GM19099 (cell line): ENCODE results near the gene AREL1.

Experiments
- POLR2A ChIP-seq: IDR thresholded peaks from 3 replicates; pipeline ENCODE4 v1.6.1; 2011; ENCODE audit warnings: low read depth; ENCODE audit not compliant: insufficient read length; ENCODE audit errors: extremely low read depth

The AREL1 gene

DNA sequence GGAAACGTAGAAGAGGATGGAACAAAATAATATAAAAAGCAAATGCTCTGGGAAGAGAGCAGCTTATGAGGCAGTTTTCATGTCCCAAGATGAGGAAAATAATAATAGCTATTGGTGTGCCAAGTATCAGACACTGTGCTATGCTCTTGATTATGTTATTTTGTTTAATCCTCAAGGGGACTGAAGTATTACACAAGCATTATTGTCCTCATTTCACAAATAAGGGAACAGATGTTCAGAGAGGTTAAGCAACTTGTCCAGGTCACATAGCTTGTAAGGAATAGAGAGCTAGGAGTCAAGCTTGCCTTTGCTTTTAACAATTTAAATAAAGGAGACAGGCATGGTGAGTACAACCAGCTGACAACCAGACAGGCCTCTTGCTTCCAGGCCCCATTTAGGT lies 73.9 kb downstream of the AREL1 start:
- TF ChIP-seq POLR2A = no peak

DNA sequence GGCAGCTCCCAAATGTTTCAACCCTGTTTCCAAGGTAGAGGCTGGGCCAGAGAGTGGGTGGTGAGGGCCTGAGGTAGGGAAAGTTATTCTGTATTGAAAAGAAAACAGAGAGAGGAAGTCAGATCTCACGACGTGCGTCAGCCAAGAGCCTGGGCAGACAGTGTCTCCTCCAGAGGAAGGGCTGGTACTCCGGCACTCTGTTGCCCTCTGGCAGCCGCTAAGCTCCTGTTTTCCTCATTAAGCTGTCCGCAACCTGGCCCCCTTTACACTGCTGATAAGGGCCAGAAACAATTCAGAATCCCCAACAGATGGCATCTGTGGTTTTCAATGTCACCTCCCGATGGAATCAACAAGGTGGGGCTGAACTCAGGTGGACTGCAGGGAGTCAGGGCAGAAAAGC lies 74.8 kb downstream of the AREL1 start:
- TF ChIP-seq POLR2A = no peak

DNA sequence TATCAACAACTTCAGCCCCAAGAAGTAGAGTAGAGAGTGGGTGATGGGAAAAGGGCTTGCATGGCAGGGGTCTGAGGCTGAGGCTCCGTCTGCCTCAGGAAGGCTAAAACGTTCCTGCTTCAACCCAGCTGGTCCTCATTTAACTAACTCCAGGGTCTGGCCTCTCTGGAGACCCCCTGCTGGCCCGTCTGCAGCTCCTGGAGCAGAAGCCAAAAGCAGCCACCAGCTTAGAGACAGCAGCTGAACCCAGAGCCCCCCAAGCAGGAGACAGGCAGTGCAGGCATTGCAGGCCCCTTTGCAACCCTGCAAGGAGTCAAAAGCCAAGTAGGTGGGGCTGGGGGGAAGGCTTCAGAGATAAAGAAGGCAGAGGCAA lies 75.7 kb downstream of the AREL1 start:
- no peak for TF ChIP-seq POLR2A

DNA sequence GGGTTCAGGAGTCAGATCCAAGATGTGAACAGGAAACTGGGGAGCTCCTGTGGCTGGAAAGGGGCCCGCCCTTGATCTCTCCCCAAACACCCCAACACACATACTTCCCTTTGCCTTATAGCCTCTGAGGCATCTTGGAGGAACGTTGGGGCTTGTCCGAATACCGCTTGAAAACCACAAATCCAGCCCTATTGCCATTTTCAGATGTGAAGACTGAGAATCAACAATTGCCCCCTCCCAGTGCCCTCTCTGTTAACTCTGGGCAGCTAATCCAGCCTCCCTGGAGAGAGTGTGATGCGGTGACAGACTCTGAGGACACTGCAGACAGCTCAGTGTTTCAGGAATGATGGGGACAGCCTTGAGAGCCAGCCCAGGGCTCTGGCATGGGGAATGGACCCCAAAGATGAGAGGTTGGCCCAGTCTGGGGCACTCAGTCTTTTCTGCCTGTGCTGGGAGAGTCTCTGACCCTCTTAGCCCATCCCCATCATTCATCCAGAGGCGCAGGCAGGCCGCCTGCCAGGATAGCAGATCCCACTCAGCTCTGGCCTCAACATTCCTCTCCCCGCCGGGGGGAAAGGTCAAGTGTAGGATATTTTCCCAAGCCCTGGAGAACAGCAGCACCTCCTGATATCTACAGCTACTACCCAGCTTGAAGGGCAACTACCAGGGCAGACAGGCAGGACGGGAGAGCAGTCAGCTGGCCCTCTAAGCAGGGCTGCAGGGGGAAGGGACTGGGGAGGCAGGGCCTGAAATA lies 76.3 kb downstream of the AREL1 start:
- no peak for TF ChIP-seq POLR2A

DNA sequence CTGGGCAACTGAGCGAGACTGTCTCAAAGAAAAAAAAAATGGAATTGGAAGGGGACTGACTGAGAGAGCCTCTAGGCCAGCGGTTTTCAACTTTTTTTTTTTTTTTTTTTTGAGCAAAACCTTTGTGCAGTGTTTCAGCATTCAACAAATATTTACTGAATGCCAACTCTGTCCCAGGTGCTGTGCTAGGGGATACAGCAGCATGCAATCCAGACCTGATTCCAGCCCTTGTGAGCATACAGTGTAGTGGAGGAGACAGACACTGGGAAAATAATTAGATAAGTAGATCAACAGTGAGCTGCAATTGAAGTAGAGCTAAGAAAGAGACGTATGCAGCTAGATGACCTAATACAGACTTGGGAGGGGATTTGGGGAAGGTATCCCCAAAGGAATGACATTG lies 77.0 kb downstream of the AREL1 start:
- no peak for TF ChIP-seq POLR2A

DNA sequence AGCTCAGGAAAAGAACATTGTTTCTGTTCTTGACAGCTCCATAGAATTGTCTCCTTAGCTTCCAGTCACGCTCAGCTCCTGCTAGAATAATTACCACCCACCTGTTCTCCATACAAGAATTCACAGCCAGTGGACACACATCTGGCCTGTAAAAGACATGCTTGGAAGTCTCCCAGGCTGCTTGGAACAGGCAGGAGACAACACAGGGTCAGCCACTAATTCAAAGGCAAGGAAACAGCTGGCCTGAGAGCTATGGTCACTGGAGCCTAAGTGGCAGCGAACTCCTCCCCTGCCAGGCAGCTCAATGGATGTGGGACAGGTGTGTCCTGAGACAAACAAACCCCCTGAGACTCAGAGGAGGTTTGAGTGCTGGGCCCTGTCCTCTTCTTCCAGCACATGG lies 77.9 kb downstream of the AREL1 start:
- no peak for TF ChIP-seq POLR2A

DNA sequence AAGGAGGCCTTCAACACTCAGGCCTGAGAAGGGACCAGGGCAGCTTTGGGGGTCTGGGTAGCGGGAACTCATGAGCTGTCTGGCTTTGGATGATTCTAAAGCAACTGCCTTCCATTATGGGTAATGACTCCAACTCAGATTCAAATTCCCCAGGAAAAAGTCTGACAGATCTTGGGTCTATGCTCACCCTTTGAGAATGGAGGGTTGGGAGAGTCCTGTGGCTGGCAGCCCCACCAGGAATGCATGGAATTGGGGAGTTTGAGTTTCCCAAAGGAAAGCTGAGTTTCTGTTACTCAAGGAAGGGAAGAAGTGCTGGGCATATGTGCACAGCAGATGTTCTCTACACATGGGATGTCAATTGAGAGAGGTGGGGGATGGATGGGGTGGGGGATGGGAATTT lies 78.4 kb downstream of the AREL1 start:
- no peak for TF ChIP-seq POLR2A

DNA sequence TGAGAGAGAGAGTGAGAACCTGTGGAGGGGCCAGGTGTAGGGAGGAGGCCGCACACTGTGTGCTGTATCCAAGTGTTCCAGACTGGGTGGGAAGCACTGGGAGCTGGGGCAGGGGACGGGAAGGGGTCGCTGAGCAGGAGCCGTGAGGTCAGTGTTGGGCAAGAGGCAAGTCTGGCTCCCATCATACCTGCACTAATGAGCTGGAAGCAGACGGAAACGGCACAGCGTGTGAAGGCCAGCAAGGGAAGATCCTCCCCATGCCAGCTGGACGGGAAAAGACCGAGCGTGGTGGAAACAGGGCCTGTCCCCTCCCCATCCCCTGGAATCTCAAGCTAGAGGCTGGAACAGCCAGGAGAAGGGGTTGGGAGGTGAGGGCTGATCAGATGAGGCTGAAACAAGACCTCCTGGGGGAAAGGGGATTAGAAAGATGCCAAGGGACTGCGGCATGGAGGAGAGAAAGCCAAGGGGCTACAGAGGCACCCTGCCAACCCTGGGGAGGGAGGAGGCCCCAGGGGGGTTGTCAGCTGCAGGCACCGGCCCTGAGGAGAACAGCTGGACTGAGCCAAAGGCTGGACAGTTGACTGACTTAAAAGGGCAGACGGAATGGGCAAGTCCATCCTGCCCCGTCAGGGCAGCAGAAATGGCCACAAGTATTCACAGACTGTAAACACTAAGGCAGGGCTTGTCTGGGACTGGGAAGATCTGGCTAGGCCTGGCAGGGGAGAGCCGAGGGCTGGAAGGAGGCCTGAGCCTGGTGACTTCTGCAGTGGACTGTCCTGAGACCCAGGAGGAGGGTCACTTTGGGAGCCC lies 81.8 kb downstream of the AREL1 start:
- no peak for TF ChIP-seq POLR2A

DNA sequence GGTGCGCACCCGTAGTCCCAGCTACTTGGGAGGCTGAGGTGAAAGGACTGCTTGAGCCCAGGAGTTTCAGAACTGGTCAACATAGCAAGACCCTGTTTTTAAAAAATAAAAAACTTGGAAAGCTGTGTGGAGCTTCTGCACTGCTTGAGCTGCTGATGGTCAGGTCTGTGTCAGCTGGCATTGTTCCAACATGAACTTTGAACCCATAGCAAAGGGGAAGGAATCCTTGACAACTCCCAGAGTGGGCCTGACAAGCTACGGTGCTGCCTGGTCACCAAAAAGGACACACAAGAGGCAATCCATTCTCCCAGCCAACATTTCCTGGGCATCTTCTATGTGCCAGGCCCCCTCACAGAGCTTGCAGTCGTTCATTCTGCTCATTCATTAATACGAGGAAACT lies 84.5 kb downstream of the AREL1 start:
- no peak for TF ChIP-seq POLR2A

DNA sequence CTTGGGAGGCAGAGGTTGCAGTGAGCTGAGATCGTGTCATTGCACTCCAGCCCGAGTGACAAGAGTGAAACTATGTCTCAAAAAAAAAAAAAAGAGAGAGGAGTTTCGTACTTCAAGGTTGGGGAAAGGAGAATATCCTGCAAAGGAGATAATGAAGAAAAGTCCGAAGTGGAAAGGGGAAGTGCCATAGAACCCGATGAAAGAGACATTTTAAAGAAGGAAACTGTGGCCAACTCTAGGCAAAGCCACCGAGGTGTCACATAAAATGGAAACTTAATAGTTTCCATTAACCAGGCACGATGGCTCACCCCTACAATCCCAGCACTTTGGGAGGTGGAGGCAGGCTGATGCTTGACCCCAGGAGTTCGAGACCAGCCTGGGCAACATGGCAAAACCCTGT lies 85.8 kb downstream of the AREL1 start:
- no peak for TF ChIP-seq POLR2A

DNA sequence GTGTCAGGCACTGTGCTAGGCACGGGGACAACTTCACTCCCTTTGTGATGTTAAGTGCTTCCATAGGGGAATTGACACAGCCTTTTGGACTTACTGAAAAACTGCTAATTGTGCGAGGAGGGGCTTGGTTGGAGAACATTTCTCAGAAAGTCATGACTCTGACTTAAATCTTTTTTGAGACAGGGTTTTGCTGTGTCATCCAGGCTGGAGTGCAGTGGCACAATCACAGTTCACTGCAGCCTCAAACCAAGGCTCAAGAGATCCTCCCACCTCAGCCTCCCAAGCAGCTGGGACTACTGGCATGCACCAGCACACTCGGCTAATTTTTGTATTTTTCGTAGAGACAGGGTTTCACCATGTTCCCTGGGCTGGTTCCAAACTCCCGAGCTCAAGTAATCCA lies 90.6 kb downstream of the AREL1 start:
- TF ChIP-seq POLR2A = no peak

DNA sequence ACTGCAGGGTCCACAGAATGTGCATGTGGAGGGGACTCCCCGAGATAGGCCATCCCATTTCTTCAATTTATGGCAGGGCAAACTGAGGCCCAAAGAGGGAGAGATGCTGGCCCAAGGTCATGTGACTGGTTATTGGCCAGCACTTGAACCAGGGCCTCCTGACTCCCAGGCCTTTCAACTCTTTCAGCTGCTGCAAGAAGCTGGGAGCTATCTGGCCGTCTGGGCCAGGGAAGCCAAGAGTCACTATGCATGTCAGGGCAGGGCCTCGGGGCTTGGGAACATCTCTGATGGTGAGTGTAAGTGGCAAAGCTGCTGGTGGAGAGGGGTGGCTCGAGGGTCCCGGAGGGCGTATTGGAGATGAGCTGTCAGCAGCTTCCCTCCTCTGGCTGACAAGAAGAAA lies 91.3 kb downstream of the AREL1 start:
- TF ChIP-seq POLR2A = no peak

DNA sequence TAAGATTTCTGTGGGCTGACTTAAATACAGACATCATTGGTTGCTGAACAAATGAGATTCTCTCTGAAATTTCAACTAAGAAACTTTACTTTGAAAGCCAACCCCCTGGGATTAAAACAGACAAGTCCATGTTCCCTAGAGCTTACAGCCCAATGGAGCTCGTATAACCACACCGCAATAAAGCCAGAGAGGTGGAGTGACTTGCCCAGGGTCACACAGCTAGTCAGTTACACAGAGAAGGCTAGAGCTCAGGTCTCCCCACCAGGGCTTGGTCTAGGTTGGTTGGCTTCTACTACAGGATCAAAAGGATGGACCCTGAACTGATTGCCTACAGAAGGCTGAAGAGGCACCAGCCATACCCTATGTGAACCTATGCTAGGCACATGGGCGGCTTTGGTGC lies 92.0 kb downstream of the AREL1 start:
- no peak for TF ChIP-seq POLR2A

DNA sequence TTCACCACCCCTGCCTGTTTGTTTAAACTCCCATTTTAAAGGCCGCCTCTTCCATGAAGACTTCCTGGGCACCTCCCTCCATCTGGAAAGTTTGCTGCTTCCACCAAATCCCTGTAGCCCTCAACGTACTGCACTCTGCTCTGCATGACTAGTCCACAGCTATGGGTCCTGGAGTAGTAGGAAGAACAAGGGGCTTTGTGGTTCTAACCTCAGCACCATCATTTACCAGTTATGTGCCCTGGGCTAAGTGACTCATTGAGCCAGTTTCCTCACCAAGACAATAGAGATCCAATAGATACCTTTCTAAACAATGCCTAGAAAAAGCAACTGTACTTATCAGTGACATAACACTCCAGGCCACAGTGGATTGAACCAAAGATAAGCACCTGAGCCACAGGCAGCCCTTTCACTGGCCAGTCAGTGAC lies 92.4 kb downstream of the AREL1 start:
- no peak for TF ChIP-seq POLR2A

DNA sequence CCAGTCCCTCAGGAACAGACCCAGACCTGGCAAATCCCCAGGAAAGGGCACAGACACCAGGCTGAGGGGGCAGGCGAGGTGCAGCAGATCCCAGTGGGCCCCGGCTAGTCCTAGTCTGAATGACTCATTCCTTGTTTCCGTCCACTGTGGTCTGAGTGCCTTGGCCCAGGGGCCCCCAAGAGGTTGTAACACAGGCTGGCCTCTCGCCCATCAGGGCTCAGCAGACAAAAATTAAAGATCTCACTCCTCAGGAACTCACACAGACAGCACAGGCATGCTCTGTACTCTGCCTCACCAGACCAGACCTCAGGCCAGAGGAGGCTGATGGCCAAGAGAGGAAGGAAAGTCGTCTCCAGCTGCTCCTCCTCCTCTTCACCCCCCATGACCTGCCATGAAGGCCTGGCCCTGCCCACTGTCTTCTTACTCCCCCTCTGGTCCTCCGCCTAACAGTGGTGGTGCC lies 93.2 kb downstream of the AREL1 start:
- TF ChIP-seq POLR2A = no peak
